HG02623 (cell line): Measurements from ENCODE around the gene ARMC2.

Experiments used
- ATAC-seq: cut with Tn5 transposase; IDR thresholded peaks from one replicate; pipeline ENCODE4 v1.9.1; 2021; ENCODE audit warnings: moderate library complexity; ENCODE audit not compliant: unreplicated experiment

The ARMC2 gene

GRCh38 chr6:109009236-109009961, 161.2 kb downstream of the ARMC2 start:
- peak; percentile 95 for ATAC-seq

GRCh38 chr6:109009962-109010704, 161.9 kb downstream of the ARMC2 start:
- ATAC-seq, result no peak

- ATAC-seq, result no peak
Observed at GRCh38 chr6:109010705-109011102, 162.5 kb downstream of the ARMC2 start.

- ATAC-seq, result no peak
Observed at GRCh38 chr6:109013656-109014305, 165.6 kb downstream of the ARMC2 start.

GRCh38 chr6:109014606-109015005, 166.4 kb downstream of the ARMC2 start:
- no peak for ATAC-seq

- no peak for ATAC-seq
Observed at GRCh38 chr6:109015176-109015575, 167.0 kb downstream of the ARMC2 start.

GRCh38 chr6:109019911-109020310, 171.7 kb downstream of the ARMC2 start:
- no peak for ATAC-seq

GRCh38 chr6:109021870-109022269, 173.6 kb downstream of the ARMC2 start:
- ATAC-seq, result no peak

- no peak for ATAC-seq
Observed at GRCh38 chr6:109023356-109023925, 175.2 kb downstream of the ARMC2 start.
